Uterus (tissue), 2 donors: ENCODE measurements around the gene KCNF1.

Experiments
- CTCF ChIP-seq, 4 experiments: fragments of 200-600 bp in 2 of 4; fragments of 450-650 bp in 2 of 4; sonication (generic) in 2 of 4; IDR thresholded peaks; one replicate each; pipeline ENCODE4 v1.5.1; 2016 to 2019; ENCODE audit warnings: antibody characterized with exemption in 4 of 4, mild to moderate bottlenecking in 2 of 4, moderate library complexity in 1 of 4
- POLR2A ChIP-seq, 2 donors: fragments of 450-650 bp; IDR thresholded peaks; one replicate each; pipeline ENCODE4 v1.6.1; 2016; ENCODE audit warnings: antibody characterized with exemption in 2 of 2, mild to moderate bottlenecking in 1 of 2, moderate library complexity in 1 of 2

- TF ChIP-seq CTCF (IDR thresholded peaks at IDR 0.05) (no peak), POLR2A (IDR thresholded peaks at IDR 0.05) (no peak)
These were observed 24.5 kb downstream of the KCNF1 start for GRCh38 chr2:10935953-10936942.
